DMS53 (cell line): Measurements from ENCODE around the gene TLR3.

Source experiments
- DNase-seq: peaks from one replicate; lab custom pipeline; 2025; lab: John Stamatoyannopoulos, UW

The TLR3 gene

DNA sequence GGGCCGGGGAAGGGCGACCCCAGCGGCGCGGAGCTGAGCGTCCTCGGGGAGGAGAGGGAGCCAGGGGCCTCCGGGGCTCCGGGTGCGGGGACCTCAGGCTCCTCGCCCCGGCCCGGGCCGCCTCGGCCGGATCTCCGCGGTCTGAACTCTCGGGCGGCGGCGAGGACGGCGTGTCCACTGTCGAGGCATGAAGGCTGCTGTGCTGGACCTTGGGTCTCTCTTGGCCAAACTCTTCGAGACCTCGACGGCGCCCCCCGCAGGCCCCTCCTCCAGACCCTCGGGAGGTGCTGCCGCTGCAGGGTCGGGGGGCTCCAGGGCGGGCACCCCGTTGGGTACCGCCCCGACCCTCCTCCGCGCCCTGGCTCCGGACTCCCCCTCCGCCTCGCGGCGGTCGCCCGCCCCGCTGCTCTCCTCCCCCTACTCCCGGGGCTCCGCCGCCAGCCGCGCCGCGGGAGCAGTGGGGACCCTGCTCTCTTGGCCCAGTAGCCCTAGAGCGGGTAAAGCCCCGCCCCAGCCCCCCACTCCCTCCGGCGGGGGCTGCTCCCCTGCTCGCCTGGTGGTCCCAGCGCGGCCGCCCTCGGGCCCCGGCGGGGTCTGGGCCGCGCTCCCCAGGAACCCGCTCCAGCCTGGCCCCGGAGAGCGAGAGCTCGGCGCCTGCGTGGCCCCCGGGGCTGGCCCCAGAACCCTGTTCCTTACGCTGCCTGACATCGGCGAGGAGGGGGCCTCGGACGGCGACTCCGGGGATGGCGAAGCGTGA is 36.1 kb downstream of the TLR3 start:
- peak; percentile 58 for DNase-seq

DNA sequence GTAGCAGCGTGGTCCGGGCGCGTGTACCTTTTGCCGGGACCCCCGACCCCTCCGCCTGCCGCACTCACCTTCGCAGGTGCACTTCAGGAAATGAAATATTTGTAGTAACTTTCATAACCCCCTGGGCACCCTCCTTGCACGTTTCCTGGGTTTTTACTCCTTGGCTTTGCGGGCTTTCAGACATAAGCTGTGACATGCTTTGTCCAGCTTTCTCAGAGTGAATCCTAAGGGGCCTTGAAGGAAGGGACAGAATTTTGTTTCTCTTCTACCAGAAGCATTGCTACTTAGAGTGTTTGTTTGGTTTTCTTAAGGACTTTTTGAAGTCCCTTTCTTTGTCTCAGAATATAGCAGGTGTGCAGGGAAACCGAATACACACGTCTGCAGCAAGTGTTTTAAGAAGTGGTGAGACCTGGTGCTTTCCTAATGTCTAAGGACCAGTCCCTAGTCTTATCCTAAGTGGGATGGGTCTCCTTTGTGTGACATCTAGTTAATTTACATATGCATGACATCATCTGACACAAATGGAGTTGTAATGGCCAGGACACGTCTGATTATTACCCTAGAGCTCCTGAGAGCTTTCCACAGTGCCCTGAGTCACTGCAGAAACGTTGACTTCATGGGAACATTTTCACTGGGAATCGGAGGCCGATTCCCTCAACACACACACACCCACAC is 36.8 kb downstream of the TLR3 start:
- peak; percentile 87 for DNase-seq

DNA sequence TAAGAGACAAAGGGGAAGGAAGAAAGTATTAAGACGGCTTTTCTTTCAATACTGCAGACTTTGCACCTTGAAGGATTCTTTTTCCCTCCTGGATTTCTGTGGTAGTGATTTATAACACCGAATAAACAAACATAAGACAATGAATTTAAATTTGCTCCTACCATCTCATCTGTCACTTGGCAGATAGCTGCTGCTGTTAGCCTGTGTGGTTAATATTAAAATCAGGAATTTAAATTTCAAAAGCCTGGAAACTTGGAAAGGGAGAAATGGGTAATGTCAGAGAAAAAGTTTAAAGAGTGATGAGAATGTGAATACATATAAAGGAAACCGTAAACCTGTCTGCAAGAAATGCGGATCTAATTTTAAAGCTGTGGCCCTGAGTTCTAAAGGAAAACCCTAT is 39.0 kb downstream of the TLR3 start:
- DNase-seq, result no peak

DNA sequence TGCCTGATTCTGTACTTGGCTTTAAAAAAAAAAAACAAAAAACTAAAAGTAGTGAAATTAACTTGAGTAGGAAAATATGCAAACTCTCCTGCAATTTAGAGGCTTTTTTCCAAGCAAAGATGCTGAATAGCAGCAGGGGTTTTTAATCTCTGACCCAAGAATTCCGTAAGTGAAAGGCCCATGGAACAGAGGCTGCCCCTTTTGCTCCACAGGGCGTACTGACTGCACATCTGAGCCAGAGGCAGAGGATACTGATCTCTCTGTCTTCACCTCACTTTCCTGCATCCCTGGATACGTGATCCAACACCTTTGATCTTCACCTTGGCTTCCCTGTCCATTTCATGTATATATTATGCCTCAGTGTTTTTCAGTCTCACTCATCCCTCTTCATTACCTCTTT is 39.4 kb downstream of the TLR3 start:
- no peak for DNase-seq

DNA sequence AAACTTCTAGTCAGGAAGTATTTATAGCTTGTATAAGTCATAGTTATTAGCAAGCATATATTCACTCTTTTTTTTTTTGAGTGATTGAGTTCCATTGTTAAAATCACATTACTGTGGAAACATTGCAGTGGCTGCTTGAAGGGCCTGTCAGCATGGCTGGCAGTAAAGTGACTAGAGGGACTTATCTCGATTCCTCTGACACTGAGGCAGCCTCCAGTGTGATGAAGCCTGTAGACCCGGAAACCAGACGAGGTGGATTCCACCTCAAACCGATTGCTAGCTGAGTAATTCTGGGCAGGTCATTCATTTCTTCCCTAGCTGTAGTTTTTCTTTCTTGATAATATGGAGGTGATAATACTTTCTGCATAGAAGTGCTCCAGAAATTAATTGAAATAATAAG is 40.3 kb downstream of the TLR3 start:
- DNase-seq, result no peak

DNA sequence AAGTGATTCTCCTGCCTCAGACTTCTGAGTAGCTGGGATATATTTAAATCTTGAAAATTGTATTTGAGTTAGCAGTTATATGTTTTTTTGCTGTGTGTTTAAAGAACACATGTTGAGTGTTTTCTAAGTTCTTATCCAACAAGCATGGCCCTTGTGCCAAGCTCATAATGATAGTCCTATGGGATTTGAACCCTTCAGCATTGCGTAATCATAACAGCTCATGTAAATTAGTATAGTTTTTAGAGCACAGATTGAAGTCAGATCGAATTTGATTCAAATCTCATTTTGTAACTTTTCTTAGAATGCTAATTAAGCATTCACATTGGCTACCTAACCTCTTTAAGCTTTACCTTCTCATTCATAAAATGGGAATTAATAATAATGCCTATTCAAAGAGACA is 47.7 kb downstream of the TLR3 start:
- DNase-seq, result no peak

DNA sequence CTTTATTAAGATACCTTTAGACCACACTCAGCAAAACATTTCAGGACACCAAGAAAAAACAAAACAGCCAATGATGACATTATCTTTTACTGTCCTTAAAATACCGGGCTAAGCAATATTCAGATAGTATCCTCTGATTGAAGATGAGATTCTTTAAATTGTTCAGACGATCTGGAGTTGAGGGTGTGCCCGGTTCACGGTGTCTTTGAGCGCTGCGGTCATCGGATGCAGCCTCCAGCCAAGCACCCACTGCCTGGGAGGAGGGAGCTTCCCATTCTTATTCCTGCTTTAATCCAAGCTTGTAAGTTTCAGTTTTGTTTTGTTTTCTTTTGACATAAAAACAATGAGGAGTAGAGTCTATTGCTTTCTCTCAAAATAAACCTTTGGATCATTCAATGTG is 49.6 kb downstream of the TLR3 start:
- no peak for DNase-seq

DNA sequence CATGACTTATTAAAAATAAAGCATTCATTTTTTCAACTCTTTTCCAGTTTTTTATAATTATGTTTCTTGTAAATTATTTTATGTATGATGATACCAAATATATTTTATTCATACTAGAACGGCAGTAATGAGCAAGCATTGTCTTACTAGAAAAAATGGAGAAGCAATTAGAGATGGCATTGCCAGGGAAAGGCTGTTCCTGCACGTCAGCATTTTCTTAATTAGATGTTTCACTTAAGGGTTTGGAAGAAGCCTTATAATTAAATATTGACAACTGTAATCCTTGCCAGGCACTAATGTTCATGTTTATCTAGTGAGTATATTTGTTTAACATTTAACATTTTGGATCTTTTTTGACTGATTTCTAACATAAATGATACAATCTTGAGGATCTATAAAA is 52.1 kb downstream of the TLR3 start:
- no peak for DNase-seq

DNA sequence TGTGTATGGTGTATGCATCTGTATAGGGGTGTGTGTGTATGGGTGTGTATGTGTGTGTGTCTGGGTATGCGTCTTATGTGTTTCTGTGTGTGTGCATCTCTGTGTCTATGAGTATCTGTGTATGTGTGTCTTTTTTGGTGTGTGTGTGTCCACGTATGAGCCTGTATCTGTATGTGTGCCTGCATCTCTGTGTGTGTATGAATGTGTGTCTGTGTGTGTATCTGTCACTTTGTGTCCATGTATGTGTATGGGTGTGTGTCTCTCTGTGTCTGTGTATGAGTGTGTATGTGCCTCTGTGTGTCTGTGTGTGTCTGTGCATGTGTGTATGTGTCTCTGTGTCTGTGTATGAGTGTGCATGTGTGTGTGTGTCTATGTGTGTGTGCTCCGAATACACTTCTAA is 59.9 kb downstream of the TLR3 start:
- no peak for DNase-seq

DNA sequence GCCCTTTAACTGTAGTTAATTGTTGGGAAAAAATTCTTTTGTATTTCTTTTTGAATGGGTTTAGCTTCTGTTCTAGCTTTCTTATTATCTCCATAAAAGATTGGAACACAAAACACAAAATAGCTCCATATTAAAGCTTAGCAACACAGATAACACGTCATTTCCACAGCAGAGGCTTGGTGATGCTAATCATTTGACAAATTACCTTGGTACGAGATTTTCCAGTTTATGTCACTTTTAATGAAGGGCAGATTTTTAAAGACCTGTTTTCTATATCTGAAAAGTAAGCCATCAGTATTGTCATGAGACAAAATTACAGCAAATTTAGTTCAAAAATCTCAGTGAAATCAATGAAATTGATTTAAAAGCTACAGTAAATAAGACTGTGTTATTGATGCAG is 63.0 kb downstream of the TLR3 start:
- DNase-seq, result no peak

DNA sequence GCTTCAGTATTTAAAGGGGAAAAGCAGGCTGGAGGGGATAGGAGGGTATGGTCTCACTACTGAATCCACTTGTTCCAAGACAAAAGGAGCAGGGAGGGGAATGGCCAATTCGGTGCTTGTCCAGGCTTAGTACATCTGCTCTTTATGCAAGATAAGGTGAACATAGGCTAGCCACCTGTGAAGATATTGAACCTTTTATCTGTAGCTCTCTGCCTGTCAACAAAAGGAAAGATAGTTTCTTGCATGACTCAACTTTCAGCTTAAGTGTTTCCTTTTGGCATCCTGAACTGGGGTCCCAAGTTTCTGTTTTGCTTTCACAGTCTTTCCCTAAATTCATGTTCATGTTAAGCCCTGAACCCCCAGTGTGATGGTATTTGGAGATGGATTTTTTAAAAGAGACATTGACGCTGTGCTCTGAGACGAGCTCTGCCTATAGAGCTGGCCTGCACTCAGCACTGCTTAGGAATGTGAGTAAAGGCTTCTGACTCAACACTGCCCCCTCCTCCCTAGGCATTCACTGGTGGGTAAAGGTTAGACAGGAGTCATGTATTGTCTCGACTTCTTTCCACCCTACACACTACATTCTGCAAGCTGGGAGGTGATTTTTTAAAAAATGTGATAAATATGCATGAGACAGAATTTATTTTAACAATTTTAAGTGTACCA is 63.8 kb downstream of the TLR3 start:
- no peak for DNase-seq

DNA sequence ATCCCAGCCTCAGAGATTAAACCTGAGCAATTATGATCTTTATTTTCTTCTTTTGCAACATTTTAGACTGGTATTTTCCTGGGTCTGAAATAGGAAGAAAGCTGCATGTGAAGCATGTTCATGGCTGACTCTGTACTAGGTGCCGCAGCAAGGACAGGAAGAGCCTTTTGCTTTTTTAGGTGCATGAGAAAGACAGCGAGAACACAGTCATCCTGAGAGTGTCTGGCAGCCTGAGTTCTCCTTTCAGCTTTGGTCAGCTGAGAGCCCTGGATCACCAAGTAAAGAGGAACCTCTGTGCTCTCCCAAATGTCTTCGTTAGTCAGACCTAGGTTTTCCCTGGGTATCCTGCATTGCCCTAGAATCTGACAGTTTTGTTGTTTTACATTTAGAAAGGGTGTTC is 65.3 kb downstream of the TLR3 start:
- no peak for DNase-seq

DNA sequence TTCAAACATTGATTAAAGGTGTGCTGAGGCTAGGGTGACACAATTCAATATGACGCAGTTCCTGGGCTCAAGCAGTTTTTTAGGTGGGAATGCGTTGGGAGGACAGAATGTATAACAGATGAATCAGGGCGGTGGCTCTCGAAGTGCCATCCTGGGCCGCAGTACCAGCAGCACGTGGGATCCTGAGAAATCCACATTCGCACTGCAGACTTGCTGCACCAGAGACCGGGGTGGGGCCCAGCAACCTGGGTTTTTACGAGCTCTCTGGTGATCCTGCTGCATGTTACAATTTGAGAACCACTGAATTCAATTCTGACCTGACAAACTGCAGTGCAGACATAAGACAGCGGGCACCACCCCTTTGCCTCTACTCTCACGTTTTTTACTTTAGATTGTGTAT is 65.9 kb downstream of the TLR3 start:
- no peak for DNase-seq

DNA sequence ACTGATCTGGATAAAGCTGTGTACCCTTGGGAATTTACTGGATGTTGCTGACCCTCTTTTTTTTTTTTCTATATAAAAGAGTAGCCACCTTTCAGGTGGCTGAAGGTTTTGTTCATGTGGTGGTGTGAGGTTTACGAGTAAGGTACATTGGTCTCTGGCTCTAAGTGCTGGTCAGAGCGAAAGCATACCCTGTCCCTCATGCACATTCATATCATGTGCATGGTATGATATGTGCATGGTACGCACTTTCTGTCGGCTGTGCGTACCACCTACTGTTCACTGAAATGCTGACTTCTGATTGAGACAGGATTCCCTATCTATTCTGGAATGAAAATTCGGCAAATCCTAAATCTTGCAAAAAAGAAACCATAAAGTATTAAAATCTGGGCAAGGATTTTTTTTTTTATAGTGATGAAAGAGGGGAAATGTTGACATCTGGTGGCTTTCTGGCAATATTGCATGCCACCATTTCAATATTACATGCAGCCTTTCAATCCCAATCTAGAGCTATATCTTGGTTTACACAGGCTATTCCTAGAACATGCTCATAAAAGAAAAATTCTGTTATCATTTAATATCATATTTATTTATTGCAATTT is 68.3 kb downstream of the TLR3 start:
- peak; percentile 57 for DNase-seq
